ENCODE data around the gene LY6G5B. TPM values are rescaled to one million over a fixed set of nuclear protein-coding genes. Genes with fewer than 3 reads are reported as not detected.

LY6G5B gene
- total RNA-seq, 1 experiment from 2014 or later, result 5.2 TPM

Other genes starting within 250 kb of the LY6G5B start
- gene MICB, start 171.8 kb upstream of the LY6G5B start, total RNA-seq (2022; extraction: Qiagen RNA extraction; ENCODE audit: low read depth), result 5.2 to 8.6 TPM (median 7.9 TPM) in 5 replicates
- gene MCCD1, start 141.0 kb upstream of the LY6G5B start, total RNA-seq (2022; extraction: Qiagen RNA extraction; ENCODE audit: low read depth), result not detected in 5 replicates
- gene DDX39B, start 128.0 kb upstream of the LY6G5B start, total RNA-seq (2022; extraction: Qiagen RNA extraction; ENCODE audit: low read depth), result 359 to 433 TPM (median 396 TPM) in 5 replicates
- gene ATP6V1G2, start 123.4 kb upstream of the LY6G5B start, total RNA-seq (2022; extraction: Qiagen RNA extraction; ENCODE audit: low read depth), result 0.33 to 1.3 TPM (median 0.69 TPM) in 5 replicates
- gene NFKBIL1, start 122.4 kb upstream of the LY6G5B start, total RNA-seq (2022; extraction: Qiagen RNA extraction; ENCODE audit: low read depth), result 5.9 to 13.0 TPM (median 12.5 TPM) in 5 replicates
- gene LTA, start 97.7 kb upstream of the LY6G5B start, total RNA-seq (2022; extraction: Qiagen RNA extraction; ENCODE audit: low read depth), result not detected in 5 replicates
- 0.08 TPM in 1 of 5 replicates, not detected in the others for gene TNF, start 94.4 kb upstream of the LY6G5B start, total RNA-seq (2022; extraction: Qiagen RNA extraction; ENCODE audit: low read depth)
- 0.21 to 0.76 TPM (median 0.45 TPM) in 4 of 5 replicates, not detected in the other for gene LTB, start 87.6 kb upstream of the LY6G5B start, total RNA-seq (2022; extraction: Qiagen RNA extraction; ENCODE audit: low read depth)
- not detected in 5 replicates for gene LST1, start 83.7 kb upstream of the LY6G5B start, total RNA-seq (2022; extraction: Qiagen RNA extraction; ENCODE audit: low read depth)
- not detected in 5 replicates for gene NCR3, start 77.0 kb upstream of the LY6G5B start, total RNA-seq (2022; extraction: Qiagen RNA extraction; ENCODE audit: low read depth)
- gene AIF1, start 54.7 kb upstream of the LY6G5B start, total RNA-seq (2022; extraction: Qiagen RNA extraction; ENCODE audit: low read depth), result not detected in 5 replicates
- 59.3 to 94.8 TPM (median 86.5 TPM) in 5 replicates for gene PRRC2A, start 49.3 kb upstream of the LY6G5B start, total RNA-seq (2022; extraction: Qiagen RNA extraction; ENCODE audit: low read depth)
- gene BAG6, start 17.3 kb upstream of the LY6G5B start, total RNA-seq (2022; extraction: Qiagen RNA extraction; ENCODE audit: low read depth), result 100 to 165 TPM (median 145 TPM) in 5 replicates
- 2.2 to 3.7 TPM (median 3.5 TPM) in 5 replicates for gene APOM, start 14.1 kb upstream of the LY6G5B start, total RNA-seq (2022; extraction: Qiagen RNA extraction; ENCODE audit: low read depth)
- 11.1 to 14.5 TPM (median 12.9 TPM) in 5 replicates for gene C6orf47, start 9.2 kb upstream of the LY6G5B start, total RNA-seq (2022; extraction: Qiagen RNA extraction; ENCODE audit: low read depth)
- gene GPANK1, start 5.0 kb upstream of the LY6G5B start, total RNA-seq (2022; extraction: Qiagen RNA extraction; ENCODE audit: low read depth), result 9.6 to 16.8 TPM (median 12.8 TPM) in 5 replicates
- gene CSNK2B, start 3.9 kb upstream of the LY6G5B start, total RNA-seq (2022; extraction: Qiagen RNA extraction; ENCODE audit: low read depth), result 168 to 192 TPM (median 170 TPM) in 5 replicates
- gene LY6G5C, start 11.1 kb downstream of the LY6G5B start, total RNA-seq (2022; extraction: Qiagen RNA extraction; ENCODE audit: low read depth), result 1.1 to 1.6 TPM (median 1.5 TPM) in 5 replicates
- 13.2 to 19.1 TPM (median 17.6 TPM) in 5 replicates for gene ABHD16A, start 33.3 kb downstream of the LY6G5B start, total RNA-seq (2022; extraction: Qiagen RNA extraction; ENCODE audit: low read depth)
- not detected in 5 replicates for gene LY6G6F, start 36.9 kb downstream of the LY6G5B start, total RNA-seq (2022; extraction: Qiagen RNA extraction; ENCODE audit: low read depth)
- not detected in 5 replicates for gene LY6G6D, start 45.4 kb downstream of the LY6G5B start, total RNA-seq (2022; extraction: Qiagen RNA extraction; ENCODE audit: low read depth)
- 0.20 to 0.42 TPM (median 0.29 TPM) in 3 of 5 replicates, not detected in the others for gene LY6G6C, start 51.8 kb downstream of the LY6G5B start, total RNA-seq (2022; extraction: Qiagen RNA extraction; ENCODE audit: low read depth)
- gene MPIG6B, start 53.4 kb downstream of the LY6G5B start, total RNA-seq (2022; extraction: Qiagen RNA extraction; ENCODE audit: low read depth), result not detected in 5 replicates
- 27.1 to 32.0 TPM (median 31.7 TPM) in 5 replicates for gene DDAH2, start 59.3 kb downstream of the LY6G5B start, total RNA-seq (2022; extraction: Qiagen RNA extraction; ENCODE audit: low read depth)
- gene CLIC1, start 66.6 kb downstream of the LY6G5B start, total RNA-seq (2022; extraction: Qiagen RNA extraction; ENCODE audit: low read depth), result 433 to 509 TPM (median 491 TPM) in 5 replicates
- gene MSH5, start 70.0 kb downstream of the LY6G5B start, total RNA-seq (2022; extraction: Qiagen RNA extraction; ENCODE audit: low read depth), result 13.3 to 18.7 TPM (median 13.6 TPM) in 5 replicates
- 3.7 to 5.9 TPM (median 4.9 TPM) in 5 replicates for gene SAPCD1, start 92.7 kb downstream of the LY6G5B start, total RNA-seq (2022; extraction: Qiagen RNA extraction; ENCODE audit: low read depth)
- gene VWA7, start 107.4 kb downstream of the LY6G5B start, total RNA-seq (2022; extraction: Qiagen RNA extraction; ENCODE audit: low read depth), result 0.53 to 2.7 TPM (median 1.1 TPM) in 5 replicates
- 43.4 to 61.7 TPM (median 60.4 TPM) in 5 replicates for gene VARS1, start 125.8 kb downstream of the LY6G5B start, total RNA-seq (2022; extraction: Qiagen RNA extraction; ENCODE audit: low read depth)
- 52.1 to 67.9 TPM (median 59.7 TPM) in 5 replicates for gene LSM2, start 137.0 kb downstream of the LY6G5B start, total RNA-seq (2022; extraction: Qiagen RNA extraction; ENCODE audit: low read depth)
- gene HSPA1L, start 145.3 kb downstream of the LY6G5B start, total RNA-seq (2022; extraction: Qiagen RNA extraction; ENCODE audit: low read depth), result 1.4 to 2.2 TPM (median 1.9 TPM) in 5 replicates
- 129 to 401 TPM (median 295 TPM) in 5 replicates for gene HSPA1A, start 145.6 kb downstream of the LY6G5B start, total RNA-seq (2022; extraction: Qiagen RNA extraction; ENCODE audit: low read depth)
- 78.0 to 284 TPM (median 227 TPM) in 5 replicates for gene HSPA1B, start 157.8 kb downstream of the LY6G5B start, total RNA-seq (2022; extraction: Qiagen RNA extraction; ENCODE audit: low read depth)
- gene NEU1, start 192.8 kb downstream of the LY6G5B start, total RNA-seq (2022; extraction: Qiagen RNA extraction; ENCODE audit: low read depth), result 20.9 to 35.3 TPM (median 29.4 TPM) in 5 replicates
- gene SLC44A4, start 209.0 kb downstream of the LY6G5B start, total RNA-seq (2022; extraction: Qiagen RNA extraction; ENCODE audit: low read depth), result 0.18 to 0.50 TPM (median 0.29 TPM) in 3 of 5 replicates, not detected in the others
- 17.2 to 32.6 TPM (median 30.9 TPM) in 5 replicates for gene EHMT2, start 227.7 kb downstream of the LY6G5B start, total RNA-seq (2022; extraction: Qiagen RNA extraction; ENCODE audit: low read depth)
- gene ZBTB12, start 232.1 kb downstream of the LY6G5B start, total RNA-seq (2022; extraction: Qiagen RNA extraction; ENCODE audit: low read depth), result 2.0 to 5.0 TPM (median 4.5 TPM) in 5 replicates

All from A549 treated with ZK216348 at 1 μM for 4 hours (cell line).